CD8-positive, alpha-beta memory T cell (primary cell): ENCODE measurements around the gene CREBBP. TPM values are rescaled to one million over a fixed set of nuclear protein-coding genes. Genes with fewer than 3 reads are reported as not detected.

Experiments
- CTCF ChIA-PET: fragments of 350-600 bp; sonication (Branson Sonifier 250); formaldehyde crosslinking; loops from one replicate; lab custom pipeline; 2021; ENCODE audit warnings: antibody characterized with exemption; lab: Charles Lee
- POLR2A ChIA-PET: fragments of 350-600 bp; sonication (Branson Sonifier 250); formaldehyde crosslinking; loops from one replicate; lab custom pipeline; 2021; ENCODE audit warnings: antibody characterized with exemption; lab: Charles Lee
- DNase-seq, 5 donors: peaks; one replicate each; pipeline versions ENCODE4 v3.0.0 to v3.0.0-alpha.2; 2020 to 2022; ENCODE audit warnings: mixed read lengths in 1 of 5
- H3K27ac ChIP-seq: one replicate; pipeline ENCODE4 v1.7.0; 2013; ENCODE audit warnings: low read depth, mild to moderate bottlenecking, low read length, moderate library complexity
- H3K27me3 ChIP-seq: 2 replicates; pipeline ENCODE4 v1.7.0; 2013; ENCODE audit warnings: low read length, mild to moderate bottlenecking; ENCODE audit not compliant: insufficient read depth, poor library complexity, severe bottlenecking
- H3K36me3 ChIP-seq: 2 replicates; pipeline ENCODE4 v1.7.0; 2013; ENCODE audit warnings: mild to moderate bottlenecking, low read length, moderate library complexity; ENCODE audit not compliant: insufficient read depth
- H3K4me1 ChIP-seq: 2 replicates; pipeline ENCODE4 v1.7.0; 2013; ENCODE audit warnings: mild to moderate bottlenecking, low read length, moderate library complexity; ENCODE audit not compliant: insufficient read depth
- H3K4me3 ChIP-seq: 2 replicates; pipeline ENCODE4 v1.7.0; 2013; ENCODE audit warnings: mild to moderate bottlenecking, low read length
- H3K9me3 ChIP-seq: 2 replicates; pipeline ENCODE4 v1.7.0; 2013; ENCODE audit warnings: mild to moderate bottlenecking, low read length
- H3K27ac Mint-ChIP-seq, 8 donors: one replicate each; pipeline ENCODE4 v1.8.0; 2020 to 2021; ENCODE audit warnings: mixed read lengths in 8 of 8, mild to moderate bottlenecking in 6 of 8, inconsistent platforms in 3 of 8, moderate library complexity in 3 of 8
- H3K27me3 Mint-ChIP-seq, 2 donors: one replicate each; pipeline ENCODE4 v1.8.0; 2020 to 2021; ENCODE audit warnings: mixed read lengths in 2 of 2, mild to moderate bottlenecking in 1 of 2, moderate library complexity in 1 of 2
- H3K36me3 Mint-ChIP-seq, 3 donors: one replicate each; pipeline ENCODE4 v1.8.0; 2020 to 2021; ENCODE audit warnings: mixed read lengths in 3 of 3, inconsistent platforms in 1 of 3, mild to moderate bottlenecking in 1 of 3
- H3K4me1 Mint-ChIP-seq, 3 donors: one replicate each; pipeline ENCODE4 v1.8.0; 2020 to 2021; ENCODE audit warnings: mixed read lengths in 3 of 3, inconsistent platforms in 1 of 3, mild to moderate bottlenecking in 1 of 3
- H3K4me3 Mint-ChIP-seq, 7 donors: one replicate each; pipeline ENCODE4 v1.8.0; 2020 to 2021; ENCODE audit warnings: mixed read lengths in 7 of 7, mild to moderate bottlenecking in 6 of 7, moderate library complexity in 4 of 7, inconsistent platforms in 2 of 7
- H3K9me3 Mint-ChIP-seq, 5 donors: one replicate each; pipeline ENCODE4 v1.8.0; 2020 to 2022; ENCODE audit warnings: mixed read lengths in 5 of 5, mild to moderate bottlenecking in 3 of 5, moderate library complexity in 2 of 5, inconsistent platforms in 1 of 5
- polyA plus RNA-seq: library from polyadenylated mRNA; unstranded; fragments of 300-500 nt; fragmentation: Illumina TruSeq; gene quantifications from one replicate; pipeline ENCODE4 v1.2.3, GENCODE V29; 2021
- total RNA-seq, 2 experiments: library from RNA; stranded (reverse); gene quantifications; one replicate each; pipeline ENCODE4 v1.2.3, GENCODE V29; 2021

Gene CREBBP
- total and polyA plus RNA-seq, 3 experiments from 2014 or later, result 15.5 to 51.1 (median 48.8) TPM

DNA sequence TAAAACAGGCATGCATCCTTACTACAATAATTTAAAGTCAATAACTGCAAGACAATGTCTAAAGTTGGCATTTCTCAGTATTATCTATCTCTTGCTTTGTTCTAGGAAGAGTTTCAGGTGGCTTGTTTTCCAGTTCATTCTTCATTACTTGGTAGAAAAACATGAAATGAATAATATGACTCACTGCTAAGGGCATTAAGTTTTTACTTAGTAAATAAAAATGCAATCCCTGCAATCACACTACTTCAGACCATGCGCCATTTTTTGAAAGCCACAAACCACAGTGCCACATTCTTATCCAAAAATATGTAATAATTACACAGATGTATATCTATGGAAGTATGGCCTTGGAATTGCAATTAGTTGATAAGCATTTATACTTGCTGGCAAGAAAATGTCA is 55.4 kb downstream of the CREBBP start:
- H3K36me3 Mint-ChIP-seq, result peaks cover 0 to 20% (median 3%) of the 10 kb centered on the region in 3 donors
- Histone ChIP-seq H3K27me3 (no peaks in the 10 kb centered on the region), H3K4me3 (no peak overlapping the region), H3K27ac (no peak overlapping the region), H3K36me3 (no peaks in the 10 kb centered on the region), H3K4me1 (peaks cover 69% of the 10 kb centered on the region), H3K9me3 (no peaks in the 10 kb centered on the region)
- peaks cover 85 to 97% (median 89%) of the 10 kb centered on the region in 3 donors for H3K4me1 Mint-ChIP-seq
- H3K27ac Mint-ChIP-seq, result peak overlapping the region in 3 of 8 donors; percentile 2 to 52 (median 32)
- H3K9me3 Mint-ChIP-seq, result no peaks in the 10 kb centered on the region
- CTCF ChIA-PET, result no interaction called here
- POLR2A ChIA-PET, result no interaction called here
- H3K4me3 Mint-ChIP-seq, result peak overlapping the region in 4 of 7 donors; percentile 4 to 41 (median 20)
- no peaks in the 10 kb centered on the region for H3K27me3 Mint-ChIP-seq
- no peak for DNase-seq

DNA sequence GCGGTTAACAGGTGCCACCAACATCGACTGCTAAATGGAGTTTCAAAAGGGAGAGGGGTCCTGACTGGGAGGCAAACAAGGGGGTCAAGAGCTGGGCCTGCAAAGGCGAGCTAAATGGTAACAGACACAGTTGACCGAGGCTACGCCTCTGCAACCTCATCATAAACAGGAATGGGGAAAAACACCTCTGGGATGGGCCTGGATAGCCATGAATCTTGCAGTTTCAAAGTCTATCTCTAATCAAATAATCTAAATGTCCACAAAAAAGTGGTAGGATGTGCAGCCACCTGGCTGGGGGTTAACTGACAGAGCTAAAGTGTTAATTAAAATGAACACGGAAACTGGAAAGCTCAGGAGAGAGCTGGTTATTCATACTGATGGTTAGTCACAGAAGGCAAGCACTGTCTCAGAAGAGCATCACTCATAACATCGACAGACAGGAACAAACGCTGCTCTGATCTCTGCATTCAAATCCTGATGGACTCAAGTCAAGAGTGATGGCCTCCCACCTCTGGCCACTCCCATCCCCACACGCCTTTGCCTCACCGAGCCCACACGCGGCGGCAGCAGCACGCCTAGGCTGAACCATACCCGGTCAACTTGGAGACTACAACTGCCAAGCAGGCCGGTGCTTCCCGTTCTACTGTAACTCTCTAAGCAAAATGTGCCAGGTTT is 56.3 kb downstream of the CREBBP start:
- Histone ChIP-seq H3K4me1 (peaks cover 77% of the 10 kb centered on the region), H3K27me3 (no peaks in the 10 kb centered on the region), H3K27ac (no peak overlapping the region), H3K9me3 (no peaks in the 10 kb centered on the region), H3K36me3 (no peaks in the 10 kb centered on the region), H3K4me3 (no peak overlapping the region)
- ChIA-PET CTCF (no interaction called here), POLR2A (no interaction called here)
- peak overlapping the region in 1 of 8 donors; percentile 56 for H3K27ac Mint-ChIP-seq
- H3K4me1 Mint-ChIP-seq, result peaks cover 86 to 97% (median 89%) of the 10 kb centered on the region in 3 donors
- H3K36me3 Mint-ChIP-seq, result peaks cover 0 to 13% (median 3%) of the 10 kb centered on the region in 3 donors
- DNase-seq, result no peak
- no peaks in the 10 kb centered on the region for H3K9me3 Mint-ChIP-seq
- H3K4me3 Mint-ChIP-seq, result peak overlapping the region in 5 of 7 donors; percentile 7 to 55 (median 34)
- H3K27me3 Mint-ChIP-seq, result no peaks in the 10 kb centered on the region

GRCh38 chr16:3823427-3823826 is 57.1 kb downstream of the CREBBP start:
- Histone ChIP-seq H3K9me3 (no peaks in the 10 kb centered on the region), H3K4me3 (no peak overlapping the region), H3K4me1 (peaks cover 85% of the 10 kb centered on the region), H3K27me3 (no peaks in the 10 kb centered on the region), H3K36me3 (no peaks in the 10 kb centered on the region), H3K27ac (no peak overlapping the region)
- peak overlapping the region in 6 of 7 donors; percentile 12 to 84 (median 52) for H3K4me3 Mint-ChIP-seq
- H3K27me3 Mint-ChIP-seq, result peaks cover 0 to 1% of the 10 kb centered on the region in 2 donors
- H3K4me1 Mint-ChIP-seq, result peaks cover 89 to 97% (median 90%) of the 10 kb centered on the region in 3 donors
- H3K27ac Mint-ChIP-seq, result peak overlapping the region in 3 of 8 donors; percentile 45 to 62 (median 56)
- H3K9me3 Mint-ChIP-seq, result no peaks in the 10 kb centered on the region
- no peak for DNase-seq
- ChIA-PET POLR2A (no interaction called here), CTCF (no interaction called here)
- H3K36me3 Mint-ChIP-seq, result peaks cover 0 to 6% (median 3%) of the 10 kb centered on the region in 3 donors

DNA sequence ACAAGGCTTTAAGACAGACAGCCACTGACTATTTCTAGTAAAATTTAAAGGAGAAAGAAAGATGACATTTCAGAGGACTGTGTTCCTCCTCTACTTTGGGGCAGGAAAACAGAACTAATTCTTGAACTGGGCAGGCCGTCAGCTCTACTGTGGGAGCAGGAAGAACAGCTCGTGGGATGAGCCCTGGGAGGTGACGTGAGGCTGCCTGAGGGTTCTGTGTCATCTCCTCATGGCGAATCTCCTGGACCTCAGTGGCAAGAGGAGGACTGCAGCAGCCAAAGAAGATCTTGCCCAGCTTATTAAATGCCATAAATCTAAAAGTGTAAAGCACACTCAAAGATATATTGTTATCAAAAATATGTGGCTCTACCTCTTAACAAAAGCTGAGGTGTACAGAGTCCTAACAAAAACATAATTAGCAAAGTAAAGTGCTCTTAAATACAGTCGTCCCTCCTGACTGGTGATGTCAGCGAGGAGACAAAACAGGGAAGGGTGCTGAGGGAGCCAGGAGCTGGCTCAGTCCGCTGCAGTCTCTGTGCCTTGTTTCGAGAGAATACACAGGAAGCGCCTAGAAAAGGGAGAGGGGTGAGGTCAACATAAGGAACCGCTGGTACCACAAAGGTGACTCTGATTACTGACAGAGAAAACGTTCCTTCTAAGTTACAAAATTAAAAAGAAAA is 58.0 kb downstream of the CREBBP start:
- Histone ChIP-seq H3K36me3 (no peaks in the 10 kb centered on the region), H3K4me1 (peaks cover 93% of the 10 kb centered on the region), H3K9me3 (no peaks in the 10 kb centered on the region), H3K4me3 (no peak overlapping the region), H3K27me3 (no peaks in the 10 kb centered on the region), H3K27ac (no peak overlapping the region)
- ChIA-PET POLR2A (no interaction called here), CTCF (no interaction called here)
- H3K9me3 Mint-ChIP-seq, result no peaks in the 10 kb centered on the region
- H3K27ac Mint-ChIP-seq, result peak overlapping the region in 4 of 8 donors; percentile 20 to 89 (median 33)
- DNase-seq, result no peak
- peaks cover 97 to 100% (median 98%) of the 10 kb centered on the region in 3 donors for H3K4me1 Mint-ChIP-seq
- H3K4me3 Mint-ChIP-seq, result peak overlapping the region; percentile 10 to 84 (median 56)
- peaks cover 0 to 6% (median 5%) of the 10 kb centered on the region in 3 donors for H3K36me3 Mint-ChIP-seq
- peaks cover 0 to 1% of the 10 kb centered on the region in 2 donors for H3K27me3 Mint-ChIP-seq

- CTCF ChIA-PET, result no interaction called here
- H3K36me3 Mint-ChIP-seq, result peaks cover 0 to 5% (median 5%) of the 10 kb centered on the region in 3 donors
- no peaks in the 10 kb centered on the region for H3K9me3 Mint-ChIP-seq
- POLR2A ChIA-PET, result no interaction called here
- no peaks in the 10 kb centered on the region for H3K36me3 ChIP-seq
- no peaks in the 10 kb centered on the region for H3K9me3 ChIP-seq
- DNase-seq, result no peak
- H3K27ac ChIP-seq, result no peak overlapping the region
- H3K27me3 ChIP-seq, result no peaks in the 10 kb centered on the region
- H3K27ac Mint-ChIP-seq, result no peak overlapping the region
- H3K27me3 Mint-ChIP-seq, result peaks cover 0 to 1% of the 10 kb centered on the region in 2 donors
- H3K4me1 ChIP-seq, result peaks cover 98% of the 10 kb centered on the region
- H3K4me3 Mint-ChIP-seq, result peak overlapping the region in 2 of 7 donors; percentile 69 to 86
- H3K4me1 Mint-ChIP-seq, result peaks cover 98 to 100% (median 100%) of the 10 kb centered on the region in 3 donors
- H3K4me3 ChIP-seq, result no peak overlapping the region
These were observed 59.3 kb downstream of the CREBBP start for GRCh38 chr16:3821184-3821583.

DNA sequence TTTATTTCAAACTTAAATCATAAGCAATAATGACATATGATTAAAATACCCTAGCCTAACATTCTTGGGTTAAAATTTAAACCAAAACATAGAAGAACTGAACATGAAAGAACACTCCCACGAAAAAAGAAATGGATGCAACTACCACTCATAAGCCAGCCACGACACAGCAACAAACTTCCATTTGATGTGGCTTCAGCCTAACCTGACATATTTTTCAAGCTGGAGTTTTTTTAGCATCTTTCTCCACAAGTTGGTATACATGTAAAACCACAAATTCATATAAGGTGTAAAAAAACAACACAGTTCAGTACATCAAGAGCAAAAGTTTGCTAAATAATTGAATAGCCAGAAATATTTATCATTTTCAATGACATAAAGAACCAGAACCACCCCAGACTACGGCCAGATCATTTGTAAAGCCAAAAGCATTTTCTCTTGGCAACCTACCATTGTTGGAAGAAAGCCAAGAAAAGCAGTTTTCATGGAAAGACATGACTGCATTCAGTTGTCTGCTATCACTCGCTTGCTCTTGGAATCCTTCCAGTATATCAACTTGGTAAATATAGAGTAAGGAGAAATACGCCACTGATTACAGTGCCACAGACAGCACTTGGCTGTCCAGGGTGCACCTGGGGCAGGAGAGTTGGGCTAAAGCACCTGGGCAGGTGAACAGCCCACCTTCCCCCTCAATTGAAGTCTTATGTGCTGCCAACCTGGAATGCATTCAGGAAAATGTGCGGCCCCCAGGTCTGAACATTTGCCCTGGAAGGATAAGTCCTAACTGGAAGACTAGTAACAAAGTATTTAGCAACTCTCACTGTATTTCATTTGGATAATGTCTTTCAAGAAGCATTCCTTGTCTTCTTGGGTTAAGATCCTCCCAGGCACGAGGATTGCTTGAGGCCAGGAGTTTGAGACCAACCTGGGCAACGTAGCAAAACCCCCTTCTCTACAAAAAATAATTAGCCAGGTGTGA is 60.5 kb downstream of the CREBBP start:
- peaks cover 91% of the 10 kb centered on the region for H3K4me1 ChIP-seq
- peak overlapping the region; percentile 42 to 86 (median 72) for H3K4me3 Mint-ChIP-seq
- H3K27me3 Mint-ChIP-seq, result peaks cover 0 to 1% of the 10 kb centered on the region in 2 donors
- ChIA-PET POLR2A (interaction anchor here (0.6 kb wide), 1 partner anchor 117 kb away, joined by 3 read pairs; no protein-coding TSS in a partner anchor), CTCF (no interaction called here)
- H3K9me3 ChIP-seq, result no peaks in the 10 kb centered on the region
- peaks cover 93 to 96% (median 96%) of the 10 kb centered on the region in 3 donors for H3K4me1 Mint-ChIP-seq
- H3K36me3 ChIP-seq, result no peaks in the 10 kb centered on the region
- H3K9me3 Mint-ChIP-seq, result no peaks in the 10 kb centered on the region
- no peak overlapping the region for H3K4me3 ChIP-seq
- DNase-seq, result peak in 3 of 5 donors; percentile 53 to 69 (median 57)
- peak overlapping the region in 6 of 8 donors; percentile 26 to 72 (median 34) for H3K27ac Mint-ChIP-seq
- peaks cover 0 to 5% (median 4%) of the 10 kb centered on the region in 3 donors for H3K36me3 Mint-ChIP-seq
- H3K27me3 ChIP-seq, result no peaks in the 10 kb centered on the region
- H3K27ac ChIP-seq, result no peak overlapping the region

- no peaks in the 10 kb centered on the region for H3K9me3 ChIP-seq
- peak overlapping the region; percentile 10 for H3K4me3 ChIP-seq
- H3K27me3 ChIP-seq, result no peaks in the 10 kb centered on the region
- Mint-ChIP-seq H3K36me3 (peaks cover 0 to 4% (median 3%) of the 10 kb centered on the region in 3 donors), H3K27ac (peak overlapping the region in 6 of 8 donors; percentile 17 to 83 (median 56)), H3K27me3 (peaks cover 0 to 1% of the 10 kb centered on the region in 2 donors), H3K4me1 (peaks cover 91 to 96% (median 96%) of the 10 kb centered on the region in 3 donors), H3K9me3 (no peaks in the 10 kb centered on the region), H3K4me3 (peak overlapping the region; percentile 38 to 86 (median 72))
- DNase-seq, result no peak
- ChIA-PET CTCF (no interaction called here), POLR2A (interaction anchor here (0.5 to 1.0 kb wide), 2 partner anchors 18 to 67 kb away, joined by 3 to 4 read pairs; no protein-coding TSS in a partner anchor)
- H3K36me3 ChIP-seq, result no peaks in the 10 kb centered on the region
- H3K4me1 ChIP-seq, result peaks cover 91% of the 10 kb centered on the region
- H3K27ac ChIP-seq, result no peak overlapping the region
These were observed 61.4 kb downstream of the CREBBP start for GRCh38 chr16:3819175-3819527.
